GM23248 (cell line): ENCODE results near the gene STAT1. TPM values are rescaled to one million over a fixed set of nuclear protein-coding genes. Genes with fewer than 3 reads are reported as not detected.

Experiments used
- DNase-seq: peaks from one replicate; pipeline ENCODE4 v3.0.0-alpha.2; 2015
- H2AFZ ChIP-seq: fragments of 200-600 bp; sonication (generic); 2 replicates; pipeline ENCODE4 v1.6.1; 2016; ENCODE audit warnings: antibody characterized with exemption
- H3F3A ChIP-seq: fragments of 200-600 bp; sonication (generic); 2 replicates; pipeline ENCODE4 v1.6.1; 2016; ENCODE audit warnings: mild to moderate bottlenecking, antibody characterized with exemption, mixed run types; ENCODE audit not compliant: insufficient read depth
- H3K27ac ChIP-seq: fragments of 200-600 bp; sonication (generic); 2 replicates; pipeline ENCODE4 v1.5.1; 2016; ENCODE audit warnings: mild to moderate bottlenecking
- H3K27me3 ChIP-seq: fragments of 200-600 bp; sonication (generic); replicated peaks from 2 replicates; pipeline ENCODE4 v1.6.1; 2016; ENCODE audit warnings: mild to moderate bottlenecking; ENCODE audit not compliant: insufficient read depth
- H3K36me3 ChIP-seq: fragments of 200-600 bp; sonication (generic); 2 replicates; pipeline ENCODE4 v1.6.1; 2016; ENCODE audit warnings: low read depth, mild to moderate bottlenecking
- H3K4me1 ChIP-seq: fragments of 200-600 bp; sonication (generic); 2 replicates; pipeline ENCODE4 v1.6.1; 2016; ENCODE audit warnings: mild to moderate bottlenecking; ENCODE audit not compliant: insufficient read depth
- H3K4me2 ChIP-seq: fragments of 200-600 bp; sonication (generic); one replicate; pipeline ENCODE4 v1.6.1; 2016; ENCODE audit warnings: mild to moderate bottlenecking; ENCODE audit not compliant: unreplicated experiment
- H3K4me3 ChIP-seq: fragments of 200-600 bp; sonication (generic); 2 replicates; pipeline ENCODE4 v1.5.1; 2016; ENCODE audit warnings: mild to moderate bottlenecking
- H3K79me2 ChIP-seq: fragments of 200-600 bp; sonication (generic); 2 replicates; pipeline ENCODE4 v1.6.1; 2016; ENCODE audit warnings: mild to moderate bottlenecking; ENCODE audit not compliant: insufficient read depth
- H3K9ac ChIP-seq: fragments of 200-600 bp; sonication (generic); 2 replicates; pipeline ENCODE4 v1.6.1; 2016; ENCODE audit warnings: mild to moderate bottlenecking
- H3K9me2 ChIP-seq: fragments of 200-600 bp; sonication (generic); 2 replicates; pipeline ENCODE4 v1.6.1; 2016; ENCODE audit warnings: mixed run types, mild to moderate bottlenecking, moderate library complexity; ENCODE audit not compliant: insufficient read depth
- H3K9me3 ChIP-seq: fragments of 200-600 bp; sonication (generic); one replicate; pipeline ENCODE4 v1.6.1; 2017; ENCODE audit warnings: low read depth
- H4K20me1 ChIP-seq: fragments of 200-600 bp; sonication (generic); 2 replicates; pipeline ENCODE4 v1.6.0; 2016; ENCODE audit not compliant: insufficient read depth
- EZH2 ChIP-seq: fragments of 200-600 bp; sonication (generic); IDR thresholded peaks from 2 replicates; pipeline ENCODE4 v1.6.1; 2018; ENCODE audit warnings: antibody characterized with exemption, mild to moderate bottlenecking; ENCODE audit not compliant: insufficient read depth, poor library complexity, severe bottlenecking
- EZH2phosphoT487 ChIP-seq: fragments of 200-600 bp; sonication (generic); IDR thresholded peaks from 2 replicates; pipeline ENCODE4 v1.6.1; 2018; ENCODE audit warnings: antibody characterized with exemption, moderate library complexity, mild to moderate bottlenecking, low read depth; ENCODE audit not compliant: insufficient read depth
- WGBS, 2 experiments: methylation state at CpG; one replicate each; pipeline ENCODE4 v1.1.6; 2015 to 2017; ENCODE audit warnings: low lambda C conversion rate in 2 of 2, low coverage in 1 of 2; ENCODE audit errors: missing lambda C conversion rate in 2 of 2; 5-methylcytosine and 5-hydroxymethylcytosine counted together
- in situ Hi-C: fragments of 300-500 bp; cut with MboI; formaldehyde crosslinking; loops from 2 replicates; pipeline ENCODE4 v1.15.0; 2020
- polyA plus RNA-seq: library from polyadenylated mRNA; unstranded; fragments of >200 nt; fragmentation: Nextera tagmentation; extraction: Ambion mirVana; gene quantifications from 2 replicates; pipeline ENCODE4 v1.2.1, GENCODE V29; 2016
- total RNA-seq: library from RNA; depleted of rRNA; stranded (reverse); fragments of >200 nt; shearing (Covaris generic); gene quantifications from 2 replicates; pipeline ENCODE4 v1.2.3, GENCODE V29; 2014

The STAT1 gene
- total and polyA plus RNA-seq, 2 experiments from 2014 or later = 227 to 237 TPM

DNA sequence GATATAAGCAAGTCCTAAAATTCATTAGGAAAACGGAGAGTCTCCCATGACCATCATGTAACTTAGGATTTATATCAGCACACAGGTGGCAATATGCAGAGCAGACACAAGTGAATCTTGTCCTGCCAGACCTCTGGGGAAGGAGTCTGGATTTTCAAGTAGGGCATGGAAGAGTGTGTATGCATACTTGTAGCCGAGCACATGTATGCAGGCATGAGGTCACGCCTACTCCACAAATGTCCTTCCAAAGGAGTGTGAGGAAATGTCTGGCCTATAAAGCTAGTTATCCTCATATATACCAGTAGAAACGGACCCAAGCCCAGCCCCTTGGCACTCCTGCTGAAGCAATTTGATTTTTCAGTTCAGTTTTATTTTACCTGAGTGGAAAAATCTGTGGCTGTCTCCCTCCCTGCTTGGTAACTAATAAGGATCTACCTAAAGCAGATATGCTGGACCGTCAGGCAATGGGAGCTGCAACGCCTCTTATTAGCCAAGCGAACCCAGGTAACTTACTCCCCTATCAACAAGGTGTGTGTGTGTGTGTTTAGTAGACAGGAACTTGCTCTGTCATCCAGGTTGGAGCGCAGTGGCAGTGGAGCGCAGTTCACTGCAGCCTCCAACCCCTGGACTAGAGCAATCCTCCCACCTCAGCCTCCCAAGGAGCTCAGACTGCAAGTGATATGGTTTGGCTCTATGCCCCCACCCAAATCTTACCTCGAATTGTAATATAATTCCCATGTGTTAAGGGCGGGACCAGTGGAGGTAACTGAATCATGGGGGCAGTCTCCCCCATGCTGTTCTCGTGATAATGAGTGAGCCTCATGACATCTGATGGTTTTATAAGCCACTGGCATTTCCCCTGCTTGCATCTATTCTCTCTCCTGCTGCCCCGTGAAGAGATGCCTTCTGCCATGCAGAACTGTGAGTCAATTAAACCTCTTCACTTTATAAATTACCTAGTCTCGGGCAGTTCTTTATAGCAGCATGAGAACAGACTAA is 2.8 kb downstream of the STAT1 start:
- TF ChIP-seq EZH2 (no peak), EZH2phosphoT487 (no peak)
- Histone ChIP-seq H3K9me3 (no peaks in the 10 kb centered on the region), H3K4me2 (peak overlapping the region; percentile 91), H2AFZ (no peak overlapping the region), H3K4me3 (peak overlapping the region; percentile 83), H3K9me2 (no peaks in the 10 kb centered on the region), H3K27me3 (no peaks in the 10 kb centered on the region), H3K27ac (no peak overlapping the region), H3F3A (peaks cover 44% of the 10 kb centered on the region; the same call in 1 of the 2 replicates), H3K79me2 (peaks cover 71% of the 10 kb centered on the region), H3K9ac (no peak overlapping the region), H3K36me3 (peaks cover 47% of the 10 kb centered on the region), H3K4me1 (peaks cover 42% of the 10 kb centered on the region), H4K20me1 (no peaks in the 10 kb centered on the region; the same call in 1 of the 2 replicates)
- DNase-seq = peak; percentile 30
- WGBS, 2 experiments = 88 to 90% methylated on average over 14 of the region's 14 CpGs
- in situ Hi-C loops = no loop called here

DNA sequence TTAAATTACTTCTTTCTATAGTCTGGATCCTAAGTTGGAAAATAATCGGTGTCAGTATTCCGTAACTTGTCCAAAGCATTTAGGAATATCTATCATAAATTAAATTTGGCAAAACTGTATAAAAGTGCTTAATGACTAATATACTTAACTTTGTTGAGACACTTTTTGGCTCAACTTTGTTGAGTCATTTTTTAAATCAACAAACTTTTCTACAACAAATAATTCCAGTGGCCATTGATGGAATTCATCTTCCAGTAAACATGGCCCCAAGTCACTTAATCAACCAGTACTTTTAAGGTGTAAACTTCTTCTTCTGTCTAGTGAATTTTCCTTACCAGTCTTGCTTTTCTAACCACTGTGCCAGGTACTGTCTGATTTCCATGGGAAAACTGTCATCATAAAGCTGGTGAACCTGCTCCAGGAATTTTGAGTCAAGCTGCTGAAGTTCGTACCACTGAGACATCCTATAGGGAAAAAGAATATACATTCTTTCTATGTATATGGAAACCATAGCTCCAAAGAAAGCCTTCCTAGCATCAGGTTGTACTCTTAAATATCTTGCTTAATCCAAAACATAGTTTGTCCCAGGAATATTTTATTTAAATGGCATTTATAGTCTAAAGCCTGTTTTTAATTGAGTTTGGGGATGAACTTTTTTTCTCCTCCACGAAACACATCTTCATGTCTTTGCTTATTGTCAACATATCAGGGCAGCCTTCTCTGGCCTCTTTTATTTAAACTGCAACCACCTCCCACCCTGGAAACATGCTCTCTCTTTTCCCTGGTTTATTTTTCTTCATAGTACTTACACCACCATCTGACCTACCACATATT is 4.2 kb downstream of the STAT1 start:
- peaks cover 61% of the 10 kb centered on the region for H3K36me3 ChIP-seq
- H3K9ac ChIP-seq = no peak overlapping the region; the same call in 1 of the 2 replicates
- H3F3A ChIP-seq = peaks cover 49% of the 10 kb centered on the region; the same call in 1 of the 2 replicates
- H3K4me1 ChIP-seq = peaks cover 40% of the 10 kb centered on the region
- no peaks in the 10 kb centered on the region for H3K9me3 ChIP-seq
- no peaks in the 10 kb centered on the region for H3K27me3 ChIP-seq
- peaks cover 82% of the 10 kb centered on the region for H3K79me2 ChIP-seq
- peak; percentile 77 for DNase-seq
- no peak for TF ChIP-seq EZH2
- TF ChIP-seq EZH2phosphoT487 = no peak
- peak overlapping the region; percentile 91 for H3K4me2 ChIP-seq
- H4K20me1 ChIP-seq = no peaks in the 10 kb centered on the region; the same call in 1 of the 2 replicates
- H3K9me2 ChIP-seq = no peaks in the 10 kb centered on the region
- peak overlapping the region; percentile 83; the same call in 1 of the 2 replicates for H3K4me3 ChIP-seq
- H2AFZ ChIP-seq = no peak overlapping the region
- WGBS, 2 experiments = 87 to 90% methylated on average over 4 of the region's 4 CpGs
- H3K27ac ChIP-seq = peak overlapping the region; percentile 2; the same call in 1 of the 2 replicates
- in situ Hi-C loops = no loop called here

DNA sequence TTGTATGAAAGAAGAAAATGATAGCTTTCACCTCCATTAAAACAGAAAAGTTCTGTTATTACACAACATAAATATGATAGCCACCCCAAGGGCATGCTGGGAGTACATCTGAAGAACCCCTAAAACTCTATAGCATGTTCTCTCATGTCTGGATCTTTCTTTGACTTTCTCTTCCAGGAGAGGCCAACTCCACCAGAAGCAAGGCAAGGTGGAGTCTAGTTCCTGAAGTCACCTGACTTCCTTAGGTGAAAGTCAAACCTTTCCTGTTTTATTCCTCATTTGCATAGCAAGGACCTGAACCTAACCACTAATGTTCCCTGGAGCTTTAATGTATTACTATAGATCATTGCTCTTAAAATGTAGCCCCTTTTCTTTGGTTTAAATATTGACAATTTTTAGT is 5.7 kb downstream of the STAT1 start:
- H3K4me3 ChIP-seq = no peak overlapping the region
- in situ Hi-C loops = no loop called here
- no peaks in the 10 kb centered on the region for H3K9me3 ChIP-seq
- no peaks in the 10 kb centered on the region for H3K27me3 ChIP-seq
- TF ChIP-seq EZH2phosphoT487 (no peak), EZH2 (no peak)
- peak overlapping the region; percentile 12 for H3K4me2 ChIP-seq
- DNase-seq = no peak
- H4K20me1 ChIP-seq = no peaks in the 10 kb centered on the region; the same call in 1 of the 2 replicates
- H3K9ac ChIP-seq = no peak overlapping the region
- peaks cover 36% of the 10 kb centered on the region for H3K4me1 ChIP-seq
- H3K27ac ChIP-seq = no peak overlapping the region
- no peak overlapping the region for H2AFZ ChIP-seq
- peaks cover 76% of the 10 kb centered on the region for H3K36me3 ChIP-seq
- H3K79me2 ChIP-seq = peaks cover 76% of the 10 kb centered on the region
- peaks cover 52% of the 10 kb centered on the region; the same call in 1 of the 2 replicates for H3F3A ChIP-seq
- H3K9me2 ChIP-seq = no peaks in the 10 kb centered on the region

DNA sequence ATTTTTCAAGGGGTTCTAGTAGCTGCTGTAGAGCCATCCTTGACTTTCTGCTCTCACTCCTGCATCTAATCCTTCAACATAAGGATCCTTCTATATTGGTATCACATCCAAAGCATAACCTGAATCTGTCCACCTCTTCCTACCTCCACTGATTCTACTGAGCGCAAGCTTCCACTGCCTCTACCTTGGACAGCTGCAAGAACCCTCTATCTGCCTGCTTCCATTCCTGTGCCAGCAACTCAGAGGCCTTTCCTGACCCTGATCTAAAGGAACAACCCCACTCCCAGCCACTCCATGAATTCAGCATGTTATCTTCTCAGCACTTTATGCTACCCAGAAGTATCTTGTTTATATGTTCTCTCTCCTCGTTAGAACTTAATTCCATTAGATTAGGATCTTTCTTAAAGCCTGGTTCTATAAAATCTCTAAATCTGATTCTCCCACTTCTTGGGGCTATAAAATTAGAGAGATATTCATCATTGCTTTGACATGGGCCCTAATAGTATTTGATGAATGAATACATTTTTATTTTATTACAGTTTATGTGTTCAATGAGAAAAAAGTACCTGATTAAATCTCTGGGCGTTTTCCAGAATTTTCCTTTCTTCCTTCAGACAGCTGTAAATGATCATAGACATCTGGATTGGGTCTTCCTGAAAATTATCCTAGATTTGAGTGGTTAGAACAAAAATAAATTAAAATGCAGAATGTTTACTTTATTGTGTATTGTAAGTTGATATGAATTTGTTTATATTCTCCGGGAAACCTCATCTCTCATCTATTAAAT is 6.8 kb downstream of the STAT1 start:
- peaks cover 28% of the 10 kb centered on the region for H3K4me1 ChIP-seq
- H3K36me3 ChIP-seq = peaks cover 87% of the 10 kb centered on the region
- H3K79me2 ChIP-seq = peaks cover 65% of the 10 kb centered on the region
- in situ Hi-C loops = no loop called here
- no peak for DNase-seq
- 75 to 81% methylated on average over 4 of the region's 4 CpGs for WGBS, 2 experiments
- no peak for TF ChIP-seq EZH2phosphoT487
- no peak for TF ChIP-seq EZH2
- no peak overlapping the region for H3K4me2 ChIP-seq
- H3K27ac ChIP-seq = no peak overlapping the region
- no peak overlapping the region for H3K4me3 ChIP-seq
- no peak overlapping the region for H2AFZ ChIP-seq
- H3K9me2 ChIP-seq = no peaks in the 10 kb centered on the region
- H3K27me3 ChIP-seq = no peaks in the 10 kb centered on the region
- H3F3A ChIP-seq = peaks cover 61% of the 10 kb centered on the region; the same call in 1 of the 2 replicates
- H3K9me3 ChIP-seq = no peaks in the 10 kb centered on the region
- no peak overlapping the region for H3K9ac ChIP-seq
- H4K20me1 ChIP-seq = no peaks in the 10 kb centered on the region; the same call in 1 of the 2 replicates
